Thoracic aorta (tissue), 2 donors: ENCODE measurements around the gene GK2. TPM values are rescaled to one million over a fixed set of nuclear protein-coding genes. Genes with fewer than 3 reads are reported as not detected.

Experiments
- ATAC-seq: fragments of 150-250 bp; one replicate; pipeline ENCODE4 v1.8.0; 2017; ENCODE audit warnings: low read depth; ENCODE audit not compliant: insufficient number of reproducible peaks, low FRiP score
- DNase-seq: peaks from one replicate; pipeline ENCODE4 v3.0.0-alpha.2; 2020; ENCODE audit warnings: low spot score
- H3K27ac ChIP-seq, 2 donors: fragments of 200-600 bp; sonication (generic); 1 replicate in 1 of 2; 2 replicates in 1 of 2; pipeline ENCODE4 v1.5.1; 2016; ENCODE audit warnings: mild to moderate bottlenecking in 2 of 2, moderate library complexity in 2 of 2
- H3K27me3 ChIP-seq: fragments of 200-600 bp; sonication (generic); replicated peaks from 2 replicates; pipeline ENCODE4 v1.6.0; 2016; ENCODE audit warnings: mild to moderate bottlenecking; ENCODE audit not compliant: insufficient read depth
- H3K36me3 ChIP-seq: fragments of 200-600 bp; sonication (generic); one replicate; pipeline ENCODE4 v1.5.1; 2016
- H3K4me1 ChIP-seq, 2 donors: fragments of 200-600 bp; sonication (generic); 1 replicate in 1 of 2; 2 replicates in 1 of 2; pipeline versions ENCODE4 v1.5.1 to v1.6.0; 2016; ENCODE audit warnings: low read depth in 2 of 2, mild to moderate bottlenecking in 1 of 2; ENCODE audit not compliant: control insufficient read depth in 1 of 2
- H3K4me3 ChIP-seq: fragments of 200-600 bp; sonication (generic); 2 replicates; pipeline ENCODE4 v1.5.1; 2016; ENCODE audit warnings: mild to moderate bottlenecking
- H3K9me3 ChIP-seq: fragments of 200-600 bp; sonication (generic); 2 replicates; pipeline ENCODE4 v1.5.1; 2016
- total RNA-seq, 2 donors: library from RNA; depleted of rRNA; stranded (reverse); fragments of >200 nt; gene quantifications; one replicate each; pipeline versions ENCODE4 v1.1.0 to v1.2.3, GENCODE V29; 2016
- TF ChIP-seq, protein P1 (sequence below): fragments of 200-600 bp; sonication (generic); IDR thresholded peaks from one replicate; pipeline ENCODE4 v1.5.1; 2019; ENCODE audit warnings: antibody characterized with exemption

The GK2 gene
- total RNA-seq, 2 donors from 2014 or later: not detected

DNA sequence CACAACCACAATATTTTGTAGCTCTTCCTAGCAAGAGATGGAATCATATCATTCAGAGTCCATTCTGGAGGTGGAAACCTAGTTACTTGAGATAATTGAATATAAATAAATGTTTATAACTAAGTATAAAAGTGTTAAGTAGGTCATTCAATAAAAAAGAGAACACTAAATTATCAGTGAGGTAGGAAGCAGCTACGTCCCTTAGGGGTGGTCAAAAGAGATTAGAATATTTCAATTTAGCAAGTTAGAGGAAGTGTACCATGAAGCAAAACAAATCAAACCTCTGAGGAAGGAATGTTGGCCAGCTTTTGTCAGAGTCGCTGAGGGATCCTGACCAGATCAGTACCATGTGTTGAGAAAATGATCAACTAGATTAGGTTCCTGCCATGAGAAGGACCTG lies 38.0 kb downstream of the GK2 start:
- Histone ChIP-seq H3K4me1 (no peaks in the 10 kb centered on the region), H3K27me3 (no peaks in the 10 kb centered on the region), H3K4me3 (no peak overlapping the region), H3K36me3 (no peaks in the 10 kb centered on the region), H3K9me3 (no peaks in the 10 kb centered on the region), H3K27ac (no peak overlapping the region)
- ATAC-seq (no peak), DNase-seq (no peak)
- TF ChIP-seq, protein P1, sequence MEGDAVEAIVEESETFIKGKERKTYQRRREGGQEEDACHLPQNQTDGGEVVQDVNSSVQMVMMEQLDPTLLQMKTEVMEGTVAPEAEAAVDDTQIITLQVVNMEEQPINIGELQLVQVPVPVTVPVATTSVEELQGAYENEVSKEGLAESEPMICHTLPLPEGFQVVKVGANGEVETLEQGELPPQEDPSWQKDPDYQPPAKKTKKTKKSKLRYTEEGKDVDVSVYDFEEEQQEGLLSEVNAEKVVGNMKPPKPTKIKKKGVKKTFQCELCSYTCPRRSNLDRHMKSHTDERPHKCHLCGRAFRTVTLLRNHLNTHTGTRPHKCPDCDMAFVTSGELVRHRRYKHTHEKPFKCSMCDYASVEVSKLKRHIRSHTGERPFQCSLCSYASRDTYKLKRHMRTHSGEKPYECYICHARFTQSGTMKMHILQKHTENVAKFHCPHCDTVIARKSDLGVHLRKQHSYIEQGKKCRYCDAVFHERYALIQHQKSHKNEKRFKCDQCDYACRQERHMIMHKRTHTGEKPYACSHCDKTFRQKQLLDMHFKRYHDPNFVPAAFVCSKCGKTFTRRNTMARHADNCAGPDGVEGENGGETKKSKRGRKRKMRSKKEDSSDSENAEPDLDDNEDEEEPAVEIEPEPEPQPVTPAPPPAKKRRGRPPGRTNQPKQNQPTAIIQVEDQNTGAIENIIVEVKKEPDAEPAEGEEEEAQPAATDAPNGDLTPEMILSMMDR: no peak

DNA sequence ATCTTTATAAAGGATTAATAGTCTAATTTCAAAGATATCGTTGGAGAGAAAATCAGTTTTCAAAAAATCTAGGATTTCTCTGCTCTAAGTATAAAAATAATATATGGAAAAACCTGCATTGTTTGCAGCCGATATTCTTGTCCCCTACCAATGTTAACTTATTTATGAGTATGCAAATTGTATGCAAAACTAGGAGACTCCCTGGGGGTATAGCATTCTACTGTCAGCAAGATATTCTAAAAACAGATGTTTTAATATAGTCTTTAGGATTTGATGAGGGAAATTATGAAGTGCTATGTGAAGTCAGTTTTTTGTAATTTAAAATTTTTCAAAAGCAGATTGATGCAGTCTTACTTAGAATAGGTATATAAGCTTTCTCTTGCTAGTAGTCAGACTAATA lies 40.9 kb downstream of the GK2 start:
- no peak for ATAC-seq
- no peaks in the 10 kb centered on the region for H3K27me3 ChIP-seq
- H3K4me1 ChIP-seq: no peaks in the 10 kb centered on the region
- no peak for DNase-seq
- no peaks in the 10 kb centered on the region for H3K9me3 ChIP-seq
- H3K27ac ChIP-seq: no peak overlapping the region
- no peak overlapping the region for H3K4me3 ChIP-seq
- no peaks in the 10 kb centered on the region for H3K36me3 ChIP-seq
- TF ChIP-seq, protein P1: no peak

DNA sequence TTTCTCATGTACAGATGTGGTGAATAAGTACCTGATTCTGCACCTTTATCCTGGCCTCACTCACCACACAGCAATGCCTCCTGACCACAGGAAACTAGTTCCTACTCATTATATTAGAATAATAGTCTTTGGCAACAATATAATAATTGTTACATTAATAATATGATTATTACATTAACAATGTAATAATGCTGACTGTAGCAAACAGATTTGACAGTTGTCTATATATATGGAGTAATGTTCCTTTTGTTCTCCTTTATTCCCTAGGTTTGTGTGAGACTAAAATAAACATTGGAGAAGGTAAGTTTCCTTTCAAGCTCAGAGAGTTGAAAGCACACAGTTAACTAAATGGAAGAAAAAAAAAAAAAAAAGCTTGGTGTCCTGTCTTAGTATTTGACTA lies 41.6 kb downstream of the GK2 start:
- H3K36me3 ChIP-seq: no peaks in the 10 kb centered on the region
- H3K9me3 ChIP-seq: no peaks in the 10 kb centered on the region
- H3K4me3 ChIP-seq: no peak overlapping the region
- H3K27ac ChIP-seq: no peak overlapping the region
- no peaks in the 10 kb centered on the region for H3K27me3 ChIP-seq
- H3K4me1 ChIP-seq: no peaks in the 10 kb centered on the region
- TF ChIP-seq, protein P1: no peak
- DNase-seq (no peak), ATAC-seq (no peak)

DNA sequence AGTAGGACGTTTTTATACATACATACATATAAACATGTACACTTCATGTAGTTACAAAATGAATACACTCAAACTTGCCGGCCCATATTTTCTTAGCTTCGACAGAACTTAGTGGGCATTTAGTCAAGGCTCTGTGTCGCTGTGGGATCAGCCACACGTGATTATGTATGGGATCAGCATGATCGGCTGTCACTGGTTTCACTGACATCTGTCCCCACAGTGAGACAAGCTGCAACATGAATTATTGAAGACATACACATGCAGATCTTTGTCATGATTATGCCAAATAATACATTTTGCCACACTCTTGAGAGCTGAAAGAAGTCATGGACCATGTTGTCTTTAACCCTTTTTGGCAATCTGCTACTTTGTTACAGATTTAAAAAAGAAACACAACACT lies 44.0 kb downstream of the GK2 start:
- TF ChIP-seq, protein P1: no peak
- Histone ChIP-seq H3K27ac (no peak overlapping the region), H3K9me3 (no peaks in the 10 kb centered on the region), H3K4me3 (no peak overlapping the region), H3K4me1 (no peaks in the 10 kb centered on the region), H3K27me3 (no peaks in the 10 kb centered on the region), H3K36me3 (no peaks in the 10 kb centered on the region)
- DNase-seq (no peak), ATAC-seq (no peak)

DNA sequence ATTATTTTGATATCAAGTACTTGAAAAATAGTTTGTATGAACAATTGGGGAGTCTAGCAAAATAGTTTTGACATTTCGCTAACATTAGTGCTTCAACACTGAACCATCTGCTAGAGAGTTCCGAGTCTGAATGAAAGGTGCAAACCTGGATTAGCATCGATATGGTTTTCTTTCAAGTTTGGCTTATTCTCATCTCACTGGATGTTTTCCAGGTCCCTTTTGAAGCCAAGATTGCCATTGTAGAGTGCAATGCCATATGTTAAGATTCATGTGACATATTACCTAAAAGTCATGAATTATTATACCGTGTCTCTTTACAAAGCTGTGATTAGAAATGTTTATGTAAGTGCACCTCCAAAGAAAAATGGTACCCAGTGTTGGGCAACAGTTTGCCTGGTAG lies 45.4 kb downstream of the GK2 start:
- H3K27me3 ChIP-seq: no peaks in the 10 kb centered on the region
- no peaks in the 10 kb centered on the region for H3K9me3 ChIP-seq
- no peaks in the 10 kb centered on the region for H3K36me3 ChIP-seq
- H3K27ac ChIP-seq: no peak overlapping the region
- DNase-seq (no peak), ATAC-seq (no peak)
- no peaks in the 10 kb centered on the region for H3K4me1 ChIP-seq
- TF ChIP-seq, protein P1: no peak
- H3K4me3 ChIP-seq: no peak overlapping the region
